Cortex of kidney (tissue), 1 donor: Measurements from ENCODE around the gene TUBB.

Experiments
- DNase-seq: peaks from one replicate; lab custom pipeline; 2025; lab: John Stamatoyannopoulos, UW

Gene TUBB

GRCh38 chr6:30687659-30688431, 32.3 kb upstream of the TUBB start:
- no peak for DNase-seq

DNA sequence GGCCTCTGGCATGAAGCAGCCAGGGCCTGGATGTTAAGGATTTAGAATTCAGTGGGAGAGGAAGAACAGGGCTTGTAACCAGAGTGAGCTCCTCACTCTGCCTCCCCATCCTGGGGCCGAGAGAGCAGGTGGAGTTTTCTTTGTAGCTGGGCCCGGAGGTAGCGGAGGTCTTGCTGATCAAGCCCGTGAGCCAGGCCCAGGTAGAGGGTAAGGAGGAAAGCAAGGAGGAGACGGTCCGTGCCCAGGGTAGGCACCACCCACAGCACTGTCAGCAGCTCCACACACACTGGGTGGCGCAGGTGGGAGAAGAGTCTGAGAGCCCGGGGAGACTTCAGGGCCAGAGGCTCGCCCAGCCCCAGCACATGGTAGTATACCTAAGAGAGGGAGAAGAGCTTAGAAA, 31.6 kb upstream of the TUBB start:
- DNase-seq: no peak

- DNase-seq: no peak
These were observed 30.9 kb upstream of the TUBB start for GRCh38 chr6:30689022-30689865.

DNA sequence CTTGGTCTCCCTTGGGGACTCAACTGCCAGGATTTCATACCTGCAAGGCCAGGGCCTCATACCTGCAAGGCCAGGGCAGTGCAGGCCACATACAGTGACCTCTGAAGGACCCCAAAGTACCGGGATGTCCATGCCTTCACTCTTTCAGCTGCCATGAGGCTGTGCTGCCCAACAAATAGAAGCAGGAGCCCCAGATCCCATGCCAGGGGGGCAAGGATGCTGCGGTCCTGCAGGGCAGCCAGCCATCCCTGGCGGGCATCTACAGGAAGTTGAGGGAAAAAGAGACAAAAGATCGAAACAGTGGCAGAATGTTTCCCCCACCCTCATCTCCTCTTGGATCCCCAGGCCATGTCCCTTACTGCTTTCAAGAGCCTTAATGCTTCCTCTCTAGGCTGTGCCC, 30.2 kb upstream of the TUBB start:
- DNase-seq: no peak

DNA sequence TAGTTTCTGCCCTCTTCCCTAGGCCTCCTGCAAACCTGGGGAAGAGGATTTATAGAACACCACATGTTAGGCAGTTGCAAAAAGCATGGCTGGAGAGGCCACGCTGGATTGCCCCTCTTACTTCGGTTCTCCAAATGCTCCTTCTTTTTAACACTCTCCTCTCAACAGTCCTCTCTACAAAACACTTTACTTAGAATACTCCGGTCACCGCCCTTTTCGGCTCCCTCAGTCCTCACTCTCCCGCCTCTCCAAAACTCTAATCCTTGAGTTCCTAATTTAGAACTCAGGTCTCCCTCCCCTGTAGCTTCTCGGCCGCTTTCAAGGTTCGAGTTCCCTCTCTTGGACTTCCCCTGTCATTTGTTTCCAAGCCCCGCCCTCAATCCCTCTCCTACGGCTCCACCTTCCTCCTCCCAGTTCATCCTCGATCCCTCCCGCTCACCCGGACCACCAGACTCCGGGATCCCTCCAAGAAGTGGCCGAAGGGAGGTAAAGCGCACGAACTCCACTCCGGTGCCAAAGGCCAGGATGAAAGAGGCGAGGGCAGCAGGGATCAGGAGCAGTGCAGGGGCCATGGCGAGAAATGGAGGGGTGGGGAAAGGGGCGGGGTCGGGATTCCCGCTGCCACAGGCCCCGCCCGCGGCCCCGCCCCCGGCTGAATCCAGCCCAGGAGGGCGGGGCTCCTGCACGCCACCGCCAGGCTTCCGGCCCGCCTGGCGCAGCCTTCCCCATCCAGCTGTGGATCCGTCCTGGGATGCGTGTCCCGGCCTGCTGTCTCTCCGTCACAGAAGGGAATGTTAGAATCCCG, 29.5 kb upstream of the TUBB start, which contains the start of gene NRM:
Gene NRM, minus strand, starts transcription at position 582 of the 805 bp plus-strand sequence. Its CDS starts 10 bp downstream, at position 572.
- peak; percentile 38 for DNase-seq

DNA sequence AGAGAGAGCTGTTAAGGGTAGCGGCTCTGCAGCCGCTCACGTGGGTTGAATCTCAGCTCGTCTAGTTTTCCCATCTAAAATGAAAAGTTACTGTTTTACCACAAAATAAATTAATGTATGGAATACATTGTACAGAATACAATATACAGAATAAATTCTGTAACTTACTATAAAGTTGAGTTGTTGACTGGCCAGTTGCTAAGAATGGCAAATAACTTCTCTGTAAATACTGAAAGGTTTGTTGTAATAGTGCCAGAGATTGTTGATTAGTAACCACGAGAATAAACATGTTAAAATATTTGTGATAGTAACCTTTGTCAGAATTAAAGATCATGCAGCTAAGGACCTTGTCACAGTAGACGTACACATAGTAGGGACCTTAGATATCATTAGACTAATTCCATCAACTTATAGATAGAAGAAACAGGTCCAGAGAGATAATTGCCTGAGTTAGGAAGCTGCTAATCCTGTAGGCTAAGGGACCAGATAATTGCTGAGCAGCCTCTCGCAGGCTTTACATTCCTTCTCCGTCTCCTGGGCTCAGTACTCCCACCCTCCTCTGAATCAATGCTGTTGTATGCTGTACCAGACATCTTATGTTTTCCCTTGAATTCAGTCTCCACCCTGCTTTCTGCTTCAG, 28.8 kb upstream of the TUBB start:
- DNase-seq: no peak

- DNase-seq: no peak
These were observed 23.7 kb upstream of the TUBB start for GRCh38 chr6:30696432-30696831.

GRCh38 chr6:30700340-30700739, 19.8 kb upstream of the TUBB start:
- DNase-seq: no peak

GRCh38 chr6:30703011-30703410, 17.1 kb upstream of the TUBB start:
- no peak for DNase-seq

GRCh38 chr6:30703821-30704220, 16.3 kb upstream of the TUBB start:
- DNase-seq: no peak

- no peak for DNase-seq
These were observed 14.5 kb upstream of the TUBB start for GRCh38 chr6:30705620-30706019.

DNA sequence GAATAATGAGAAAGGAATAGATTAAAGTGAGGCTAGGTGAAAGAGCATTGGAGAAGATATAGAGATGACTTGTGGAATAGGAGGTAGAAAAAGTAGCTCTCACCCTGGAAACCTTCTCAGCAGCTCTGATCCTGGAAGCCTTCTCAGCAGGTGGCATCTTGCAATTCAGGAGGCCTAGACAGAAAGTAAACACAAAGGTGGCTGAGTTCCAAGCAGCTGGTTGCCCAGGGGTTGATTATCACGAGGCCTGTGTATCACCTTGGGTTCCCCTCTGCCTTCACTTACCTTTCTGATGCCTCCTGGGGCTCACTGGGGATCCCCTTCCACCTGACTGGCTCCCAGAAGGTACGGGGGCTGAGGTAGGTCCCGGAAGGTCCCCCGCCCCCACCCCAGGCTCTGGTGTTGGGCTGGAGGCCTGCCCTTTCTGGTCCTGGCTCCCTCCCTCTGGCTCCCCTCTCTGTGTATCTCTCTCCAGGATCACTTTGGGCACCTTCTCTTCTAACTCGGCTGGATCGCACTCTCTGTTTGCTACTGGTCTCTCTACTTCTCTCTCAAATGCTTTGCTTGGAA, 12.8 kb upstream of the TUBB start:
- DNase-seq: no peak

GRCh38 chr6:30709101-30709868, 10.9 kb upstream of the TUBB start:
- DNase-seq: no peak

DNA sequence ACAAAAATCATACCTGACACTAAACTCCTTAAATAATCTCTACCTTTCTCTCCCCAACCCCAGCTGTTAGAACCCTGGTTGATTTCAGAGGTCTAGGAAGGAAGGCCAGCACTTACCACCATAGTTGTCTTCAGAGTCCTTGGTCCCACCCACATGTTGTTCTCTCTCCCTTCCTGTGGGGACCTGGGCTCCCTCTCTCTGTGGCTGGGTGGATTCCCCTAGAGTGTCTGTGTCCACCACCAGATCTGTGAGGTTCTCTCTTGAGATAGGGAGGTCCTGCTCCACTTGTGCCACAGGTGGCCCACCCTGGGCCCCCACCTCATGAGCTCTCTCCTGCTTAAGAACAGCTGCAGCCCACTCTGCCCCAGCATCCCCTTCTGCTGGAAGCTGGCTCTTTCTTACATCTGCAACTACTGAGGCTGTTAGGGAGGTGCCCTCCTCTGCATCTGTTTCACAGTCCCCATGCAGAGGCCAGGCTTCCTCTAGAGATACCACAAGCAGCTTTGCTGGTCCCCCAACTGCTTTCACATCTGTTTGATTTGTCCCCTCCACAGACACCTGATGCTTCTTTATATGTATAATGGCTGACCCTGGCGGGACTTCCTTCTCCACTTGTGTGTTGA, 8.3 kb upstream of the TUBB start:
- no peak for DNase-seq

- DNase-seq: no peak
These were observed 7.7 kb upstream of the TUBB start for GRCh38 chr6:30712441-30712945.

- DNase-seq: no peak
These were observed 5.9 kb upstream of the TUBB start for GRCh38 chr6:30714263-30714662.

GRCh38 chr6:30716879-30717128, 3.3 kb upstream of the TUBB start:
- DNase-seq: no peak

DNA sequence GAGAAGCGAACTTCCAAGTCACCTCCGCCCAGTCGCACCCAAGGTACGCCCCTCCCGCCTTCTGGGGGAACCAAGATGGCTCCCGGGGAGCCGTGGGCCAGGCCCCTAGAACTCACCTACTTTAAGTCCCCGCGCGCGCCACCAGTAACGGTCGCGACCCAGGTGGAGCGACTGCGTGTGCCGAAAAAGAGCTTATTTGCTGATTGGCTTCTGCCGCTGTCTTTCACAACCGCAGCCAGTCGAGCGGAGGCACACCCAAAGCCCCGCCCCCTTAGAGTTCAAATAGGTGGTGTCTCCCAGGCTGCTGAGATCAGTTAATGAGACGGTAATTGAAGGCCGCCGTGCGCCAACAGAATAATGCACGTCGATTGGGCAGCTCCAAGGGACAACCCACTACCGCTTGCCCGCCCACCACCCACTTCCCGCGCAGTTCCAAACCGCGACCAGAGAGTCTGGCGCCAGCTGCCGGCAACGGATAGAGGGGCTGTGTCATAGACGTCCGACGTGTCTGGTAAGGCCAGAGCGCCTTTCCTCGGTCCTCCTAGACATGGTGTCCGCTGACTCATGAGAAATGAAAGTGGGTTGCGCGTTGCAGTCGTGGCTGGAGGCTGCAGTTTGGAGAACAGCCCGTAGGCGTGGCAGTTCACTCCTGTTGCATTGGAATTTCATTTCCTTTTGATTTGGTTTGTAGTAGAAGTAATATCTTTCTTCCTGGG, 2.9 kb upstream of the TUBB start, which contains the start of gene MDC1:
Gene MDC1, minus strand, starts transcription at position 153 of the 716 bp plus-strand sequence. CDS start 2,106 bp downstream, outside the sequence.
- DNase-seq: peak; percentile 70
